OCI-M2 (cell line): Measurements from ENCODE around the gene KRT81.
"Not testable (repeated sequence)": the region's sequence is repeated elsewhere in the genome, so short reads cannot be mapped to it uniquely, and the experiment has no call there.

Source experiments
- DNase-seq: peaks from one replicate; lab custom pipeline; 2025; ENCODE audit not compliant: unreplicated experiment; lab: John Stamatoyannopoulos, UW

The KRT81 gene

GRCh38 chr12:52318241-52318990 lies 27.1 kb upstream of the KRT81 start:
- DNase-seq, result no peak

DNA sequence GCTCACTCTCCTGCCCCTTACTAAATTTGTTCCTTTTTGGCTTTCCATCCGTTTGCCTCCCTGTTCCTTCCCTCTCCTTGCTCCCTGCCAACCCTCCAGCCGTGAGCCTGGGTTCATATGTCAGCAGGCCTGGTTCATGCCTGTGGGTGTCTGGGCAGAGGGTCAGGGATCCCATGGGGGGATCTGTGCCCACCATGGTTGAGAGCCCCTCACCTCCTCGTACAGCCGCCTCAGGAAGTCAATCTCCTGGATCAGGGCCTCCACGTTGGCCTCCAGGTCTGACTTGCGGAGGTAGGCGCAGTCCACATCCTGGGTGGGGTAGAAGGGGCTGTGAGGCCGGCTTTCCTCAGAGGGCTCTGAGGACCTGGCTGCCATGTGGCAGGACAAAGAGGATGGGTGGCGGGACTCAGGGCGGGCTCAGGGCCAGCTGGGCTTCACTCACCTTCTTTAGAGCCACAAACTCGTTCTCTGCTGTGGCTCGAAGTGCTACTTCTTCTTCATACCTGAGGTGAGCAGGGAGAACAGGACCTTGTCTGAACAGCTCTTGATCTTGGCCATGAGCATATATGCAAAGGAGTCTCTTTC lies 26.2 kb upstream of the KRT81 start:
- DNase-seq, result no peak

GRCh38 chr12:52316701-52317100 lies 25.4 kb upstream of the KRT81 start:
- DNase-seq, result no peak

DNA sequence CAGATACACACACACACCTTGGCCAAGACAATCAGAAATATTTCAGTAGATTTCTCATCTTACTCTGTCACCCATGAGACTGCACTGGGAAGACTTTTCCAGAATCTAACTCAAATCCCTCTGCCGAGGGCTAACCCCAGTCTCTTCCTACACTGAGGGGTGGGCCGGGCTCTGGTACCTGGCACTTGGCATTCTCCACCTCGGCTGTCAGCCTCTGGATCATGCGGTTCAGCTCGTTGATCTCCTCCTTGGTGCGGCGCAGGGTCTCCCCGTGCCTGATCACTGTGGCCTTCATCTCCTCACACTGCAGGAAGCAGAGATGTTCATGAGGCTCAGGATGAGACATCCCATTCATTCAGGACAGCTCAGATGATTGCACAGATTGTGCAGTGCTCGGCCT lies 25.0 kb upstream of the KRT81 start:
- DNase-seq, result no peak

GRCh38 chr12:52315721-52316120 lies 24.4 kb upstream of the KRT81 start:
- not testable (repeated sequence) for DNase-seq

GRCh38 chr12:52314511-52314910 lies 23.2 kb upstream of the KRT81 start:
- no peak for DNase-seq

DNA sequence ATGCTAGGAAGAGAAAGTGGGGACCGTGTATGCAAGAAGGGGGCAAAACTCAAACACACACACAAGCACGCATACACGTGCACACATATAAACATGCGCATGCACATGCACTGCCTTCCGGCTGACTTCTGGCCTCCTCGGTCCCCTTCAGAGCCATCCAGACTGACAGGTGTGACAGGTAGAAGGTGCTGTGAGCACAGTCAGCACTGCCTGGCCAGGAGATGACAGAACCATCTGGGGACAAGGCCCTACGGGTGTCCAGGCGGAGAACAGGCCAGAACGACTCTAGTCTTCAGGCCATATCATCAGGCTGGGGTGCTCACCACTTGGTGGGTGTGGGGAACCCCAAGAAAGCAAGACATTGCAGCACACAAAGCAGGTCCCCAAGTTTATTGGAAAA lies 22.6 kb upstream of the KRT81 start:
- no peak for DNase-seq

GRCh38 chr12:52313461-52313860 lies 22.1 kb upstream of the KRT81 start:
- no peak for DNase-seq

- DNase-seq, result no peak
These were observed 20.8 kb upstream of the KRT81 start for GRCh38 chr12:52312086-52312485.

DNA sequence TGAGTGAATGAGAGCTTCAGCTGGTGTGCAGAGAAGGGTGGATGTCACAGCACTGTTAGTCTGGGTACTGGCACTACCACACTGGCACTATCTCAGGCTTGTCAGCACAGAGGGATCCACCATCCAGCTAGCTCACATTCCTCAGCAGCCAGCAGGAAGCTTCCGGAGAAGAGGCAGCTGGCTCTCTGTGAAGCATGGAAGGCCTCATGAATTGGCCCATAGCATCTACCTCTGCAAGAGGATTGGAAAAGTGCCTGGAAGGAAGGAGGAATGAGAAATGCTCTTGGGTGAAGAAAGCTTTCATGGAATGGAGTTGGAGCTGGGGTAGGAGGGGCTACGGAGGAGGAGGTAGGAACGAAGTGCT lies 19.9 kb upstream of the KRT81 start:
- DNase-seq, result no peak

- no peak for DNase-seq
These were observed 19.4 kb upstream of the KRT81 start for GRCh38 chr12:52310622-52311284.

DNA sequence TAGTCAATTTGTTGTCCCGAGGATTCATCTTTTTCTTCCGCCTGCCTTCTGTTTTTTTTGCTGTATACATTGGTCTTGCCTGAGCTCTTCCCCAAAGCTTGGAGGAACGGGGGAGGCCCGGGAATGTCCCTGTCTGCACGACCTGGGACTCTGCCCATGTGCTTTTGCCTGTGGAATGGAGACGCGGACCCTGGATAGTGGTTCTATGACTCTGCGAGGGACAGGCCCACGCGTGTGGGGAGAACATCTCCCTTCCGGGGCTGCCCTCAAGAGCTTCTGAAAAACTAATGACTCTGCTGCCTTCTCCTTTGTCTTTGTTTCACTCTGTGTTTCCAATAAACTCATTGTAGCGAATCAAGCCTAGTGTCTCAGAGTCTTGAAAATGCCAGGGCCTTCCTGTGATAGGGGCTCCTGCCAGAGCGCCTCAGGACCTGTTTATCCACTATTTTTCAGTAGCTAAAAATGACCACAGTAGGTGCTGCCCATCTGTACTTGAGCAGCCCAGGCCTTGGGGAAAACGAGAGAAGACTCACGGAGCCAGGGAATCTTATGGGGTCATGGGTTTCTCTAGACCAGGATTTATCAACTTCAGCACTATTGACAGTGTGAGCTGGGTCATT lies 17.6 kb upstream of the KRT81 start:
- no peak for DNase-seq

GRCh38 chr12:52307836-52308805 lies 16.8 kb upstream of the KRT81 start:
- no peak for DNase-seq

GRCh38 chr12:52306731-52307130 lies 15.4 kb upstream of the KRT81 start:
- no peak for DNase-seq

DNA sequence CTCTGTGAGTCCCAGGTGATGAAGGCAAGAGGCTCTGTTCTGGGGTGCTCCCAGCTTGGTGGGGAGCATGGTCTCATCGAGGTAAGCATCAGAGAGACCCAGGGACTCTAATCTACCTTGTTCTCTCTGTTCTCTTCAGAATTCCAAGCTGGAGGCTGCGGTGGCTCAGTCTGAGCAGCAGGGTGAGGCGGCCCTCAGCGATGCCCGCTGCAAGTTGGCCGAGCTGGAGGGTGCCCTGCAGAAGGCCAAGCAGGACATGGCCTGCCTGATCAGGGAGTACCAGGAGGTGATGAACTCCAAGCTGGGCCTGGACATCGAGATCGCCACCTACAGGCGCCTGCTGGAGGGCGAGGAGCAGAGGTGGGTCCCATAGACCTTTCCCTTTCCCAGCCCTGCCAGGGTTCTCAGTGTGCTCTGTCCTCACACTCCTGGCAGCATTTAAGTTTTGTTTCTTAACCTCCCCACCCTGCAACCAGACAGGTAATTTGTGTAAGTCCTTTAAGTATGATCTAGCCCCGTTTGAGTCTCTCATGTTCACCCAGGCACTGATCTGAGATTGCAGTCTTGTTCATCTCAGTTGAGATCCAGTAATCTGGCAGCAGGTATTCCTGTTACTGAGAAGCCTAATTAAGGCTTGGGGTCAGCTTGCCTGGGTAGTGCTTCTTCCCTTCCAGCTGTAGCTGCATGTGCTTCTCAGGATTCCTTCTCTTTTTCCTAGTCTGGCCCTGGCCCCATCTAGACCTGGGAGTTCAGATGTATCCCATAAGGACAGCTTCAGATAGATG lies 14.8 kb upstream of the KRT81 start:
- DNase-seq, result no peak

- DNase-seq, result not testable (repeated sequence)
These were observed 13.6 kb upstream of the KRT81 start for GRCh38 chr12:52304941-52305411.

GRCh38 chr12:52302242-52302914 lies 11.0 kb upstream of the KRT81 start:
- not testable (repeated sequence) for DNase-seq

DNA sequence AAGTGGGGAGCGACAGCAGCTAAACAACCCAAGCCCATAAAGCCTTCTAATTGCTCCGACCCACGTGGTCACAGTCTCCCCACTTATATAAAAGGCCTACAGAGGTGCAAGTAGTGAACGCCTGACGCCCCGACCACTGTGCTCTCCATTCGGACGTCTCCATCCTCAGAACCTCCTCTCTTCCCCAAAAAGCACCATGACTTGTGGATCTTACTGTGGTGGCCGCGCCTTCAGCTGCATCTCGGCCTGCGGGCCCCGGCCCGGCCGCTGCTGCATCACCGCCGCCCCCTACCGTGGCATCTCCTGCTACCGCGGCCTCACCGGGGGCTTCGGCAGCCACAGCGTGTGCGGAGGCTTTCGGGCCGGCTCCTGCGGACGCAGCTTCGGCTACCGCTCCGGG lies 10.4 kb upstream of the KRT81 start:
- DNase-seq, result not testable (repeated sequence)
